ENCODE data around the gene RBMS3.
"Not testable (repeated sequence)": the region's sequence is repeated elsewhere in the genome, so short reads cannot be mapped to it uniquely, and the experiment has no call there.

Gene RBMS3

DNA sequence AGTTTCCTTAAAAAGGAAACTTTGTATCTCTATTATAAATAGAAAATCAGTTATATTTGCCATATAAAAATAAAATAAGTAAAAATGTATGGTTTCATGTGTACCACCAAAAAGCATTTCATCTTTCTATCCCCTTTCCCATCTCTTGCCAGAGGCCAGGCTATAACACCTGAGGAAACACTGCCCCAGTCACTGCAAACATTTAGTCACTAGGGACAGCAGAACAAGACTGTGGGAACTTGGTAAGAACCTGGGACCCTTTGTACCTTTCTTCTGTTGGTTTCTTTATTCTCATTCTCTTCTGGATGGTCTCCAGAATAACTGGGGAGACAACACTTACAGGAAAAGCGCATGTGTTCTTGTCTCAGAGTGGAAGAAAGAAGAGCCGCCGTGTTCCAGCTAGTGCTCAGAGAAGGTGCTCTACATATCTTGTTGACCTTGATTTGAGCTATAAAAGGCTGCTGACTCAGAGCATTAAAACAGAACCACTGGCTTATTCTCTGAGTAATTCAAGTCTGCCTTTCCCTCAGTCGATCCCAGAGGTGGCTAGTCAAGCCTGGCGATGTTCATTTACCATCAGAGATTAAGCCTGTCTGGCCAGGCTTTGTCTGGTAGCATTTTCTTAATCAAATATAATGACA, 361.6 kb downstream of the RBMS3 start:
- DNase-seq: no peak

DNA sequence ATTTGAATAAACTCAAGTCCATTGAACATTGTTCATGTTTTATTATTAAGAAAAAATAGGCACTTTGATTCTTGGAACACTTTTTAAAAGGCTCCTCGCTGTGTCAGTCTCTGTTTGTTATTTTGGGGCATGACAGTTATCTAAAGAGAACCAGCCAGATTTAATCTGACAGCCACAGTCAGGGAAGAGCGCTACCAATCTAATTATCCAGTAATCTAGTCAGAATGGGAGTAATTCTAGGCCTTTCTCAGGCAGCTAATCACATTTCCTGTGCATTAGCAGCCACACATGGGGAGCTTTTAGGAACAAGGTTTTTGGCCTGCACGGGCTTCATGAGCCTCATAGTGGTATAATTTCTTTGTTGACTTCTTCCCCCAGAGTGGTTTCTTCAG, 362.2 kb downstream of the RBMS3 start:
- DNase-seq: no peak

DNA sequence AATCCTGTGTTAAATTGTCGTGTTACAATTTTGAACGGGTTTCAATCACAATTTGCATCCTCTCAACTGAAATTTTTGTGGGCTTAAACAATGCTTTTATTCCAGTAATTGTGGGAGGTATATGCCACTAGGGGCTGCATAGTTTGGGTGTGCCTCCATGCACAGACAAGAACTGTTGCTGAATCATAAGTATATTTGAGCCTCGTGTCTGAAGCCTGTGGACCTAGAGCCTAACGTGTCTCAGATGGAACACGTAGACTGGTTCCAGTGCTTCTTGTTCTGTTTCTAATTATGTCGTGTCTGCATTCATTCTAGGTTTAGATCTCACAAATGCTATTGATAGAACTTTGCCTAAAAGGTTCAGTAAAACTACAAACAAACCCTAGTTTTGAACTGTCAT, 363.4 kb downstream of the RBMS3 start:
- DNase-seq: no peak

DNA sequence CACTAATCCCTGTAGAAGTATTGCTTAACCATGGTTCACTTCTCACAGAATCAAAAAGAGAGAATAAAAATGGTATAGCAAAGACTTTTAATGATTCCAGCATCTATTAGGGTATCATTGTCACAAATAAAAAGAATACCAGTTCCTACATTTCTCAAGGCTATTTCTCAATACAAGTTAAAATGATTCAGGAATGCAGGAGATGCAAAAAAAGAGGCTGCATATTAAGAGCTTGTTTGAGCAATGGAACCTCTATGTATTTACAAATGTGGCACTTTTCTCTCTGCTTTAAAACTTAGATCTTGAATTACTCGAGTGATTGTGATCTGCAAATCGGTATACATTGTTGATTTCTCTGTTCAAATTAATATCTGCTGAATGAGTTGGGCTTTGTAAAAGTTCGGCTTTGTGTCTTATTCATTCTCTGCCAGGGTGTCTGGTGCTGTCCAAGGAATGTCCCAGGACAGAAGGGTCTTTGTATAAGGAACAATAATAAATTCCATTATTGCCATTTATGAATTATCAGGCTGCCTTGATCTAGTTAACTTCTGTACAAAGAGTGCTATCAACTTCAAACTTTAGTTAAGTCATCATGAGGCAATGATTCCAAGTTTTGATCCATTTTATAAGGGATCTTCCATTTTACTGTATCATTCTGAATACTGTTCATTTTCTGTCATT, 364.2 kb downstream of the RBMS3 start:
- DNase-seq: no peak

DNA sequence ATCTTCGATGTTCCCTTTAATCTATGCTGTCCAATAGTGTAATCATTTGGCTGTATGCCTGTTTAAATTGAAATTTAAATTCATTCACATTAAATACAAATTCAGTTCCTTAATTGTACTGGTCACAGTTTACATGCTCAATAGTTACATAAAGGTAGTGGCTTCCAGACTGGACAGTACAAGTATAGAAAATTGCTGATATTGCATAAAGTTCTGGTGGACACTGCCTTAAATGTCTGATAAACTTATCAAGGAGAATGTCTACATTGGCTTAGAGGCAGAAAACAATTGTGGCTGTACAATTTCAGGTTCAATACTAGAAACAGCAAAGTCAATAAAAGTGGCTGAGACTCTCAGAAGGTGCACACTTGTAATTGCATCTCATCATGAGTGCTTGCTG, 365.2 kb downstream of the RBMS3 start:
- DNase-seq: no peak

DNA sequence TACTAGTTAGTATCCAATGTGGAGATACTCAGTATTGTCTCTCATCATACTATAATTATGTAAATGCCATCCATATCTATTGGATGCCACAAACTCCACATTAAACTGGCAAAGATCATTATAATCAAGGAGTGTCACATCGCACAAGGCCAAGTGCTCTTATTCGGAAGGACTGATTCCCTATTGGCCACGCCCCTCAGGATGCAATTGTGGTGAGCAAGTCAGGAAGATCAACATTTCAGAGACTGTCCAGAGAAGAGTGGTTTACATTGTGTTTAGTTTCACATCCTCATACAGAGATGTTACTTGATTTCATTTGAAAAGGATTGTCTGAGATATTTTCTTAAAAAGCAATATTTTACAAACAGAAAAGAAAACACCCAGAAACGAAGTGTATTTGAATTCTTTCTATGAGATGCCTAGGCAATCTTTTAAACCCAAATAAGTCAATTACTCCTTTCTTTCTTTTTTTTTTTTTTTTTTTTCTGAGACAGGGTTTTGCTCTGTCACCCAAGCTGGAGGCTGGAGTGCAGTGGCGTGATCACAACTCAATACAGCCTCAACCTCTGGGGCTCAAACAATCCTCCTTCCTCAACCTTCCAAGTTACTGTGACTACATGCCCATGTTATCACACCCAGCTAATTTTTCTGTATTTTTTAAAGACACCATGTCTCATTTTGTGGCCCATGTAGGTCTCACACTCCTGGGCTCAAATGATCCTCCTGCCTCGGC, 369.1 kb downstream of the RBMS3 start:
- DNase-seq: no peak

DNA sequence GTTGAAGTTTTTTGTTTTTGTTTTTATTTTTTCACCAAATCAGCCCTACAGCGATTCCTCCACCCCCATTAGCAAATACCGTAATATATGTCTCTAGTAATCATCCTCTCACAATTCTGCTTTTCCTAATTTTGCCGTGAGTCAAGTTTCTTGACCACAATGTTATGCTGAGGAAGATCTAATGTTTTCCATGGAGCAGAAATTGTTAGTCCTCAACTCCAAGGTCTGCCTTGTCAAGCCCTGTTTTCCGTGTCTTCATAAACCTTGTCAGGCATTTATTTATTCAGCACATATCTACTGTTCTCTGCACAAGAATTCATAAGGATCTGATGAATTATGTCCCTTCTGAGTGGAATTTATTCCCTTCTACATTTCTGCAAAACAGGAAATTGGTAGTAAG, 372.8 kb downstream of the RBMS3 start:
- no peak for DNase-seq

DNA sequence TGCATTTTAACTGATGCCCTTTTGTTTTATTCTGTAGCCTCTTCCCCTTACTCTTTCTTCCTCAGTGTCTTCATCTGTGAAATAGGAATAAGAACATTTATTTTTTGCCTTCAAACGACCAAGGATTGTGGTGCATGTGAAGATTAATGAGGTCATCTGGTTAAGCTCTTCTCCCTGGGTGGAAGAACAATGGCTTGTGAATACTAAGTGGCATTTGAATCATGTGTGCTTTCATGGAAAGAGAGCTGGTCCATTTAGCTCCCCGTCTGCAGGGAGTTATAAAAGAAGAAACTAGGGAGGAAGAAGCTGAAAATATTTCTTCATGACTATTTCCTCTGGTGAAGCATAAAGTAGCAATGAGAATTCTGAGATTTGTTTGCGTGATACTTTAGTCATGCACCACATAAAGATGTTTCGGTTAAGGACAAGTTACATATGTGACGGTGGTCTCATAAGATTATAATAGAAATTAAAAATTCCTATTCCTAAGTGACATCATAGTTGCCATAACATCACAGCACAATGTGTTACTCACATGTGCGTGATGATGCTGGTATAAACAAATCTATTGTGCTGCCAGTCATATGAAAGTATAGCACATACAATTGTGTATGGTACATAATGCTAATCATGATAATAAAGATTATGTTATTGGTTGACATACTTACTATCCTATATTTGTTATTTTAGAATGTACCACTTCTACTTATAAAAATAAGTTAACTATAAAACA, 374.3 kb downstream of the RBMS3 start:
- no peak for DNase-seq

DNA sequence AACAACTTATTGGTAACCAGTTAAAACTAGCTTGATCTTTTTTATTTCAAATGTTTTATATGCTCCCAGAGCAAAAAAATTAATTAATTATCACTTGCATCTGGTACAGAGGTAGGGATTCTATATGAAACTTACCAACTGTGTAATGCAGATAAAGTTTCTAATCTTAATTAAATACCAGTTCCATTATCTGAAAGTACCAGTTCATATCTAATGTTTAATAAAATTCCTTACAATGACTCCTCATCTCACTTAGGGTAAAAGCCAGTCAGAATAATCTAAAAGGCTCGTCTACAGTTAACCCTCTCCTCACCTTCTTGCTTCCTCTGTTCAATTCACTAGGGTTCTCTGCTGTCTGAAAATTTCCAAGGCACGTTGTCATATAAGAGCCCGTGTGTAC, 384.8 kb downstream of the RBMS3 start:
- no peak for DNase-seq

DNA sequence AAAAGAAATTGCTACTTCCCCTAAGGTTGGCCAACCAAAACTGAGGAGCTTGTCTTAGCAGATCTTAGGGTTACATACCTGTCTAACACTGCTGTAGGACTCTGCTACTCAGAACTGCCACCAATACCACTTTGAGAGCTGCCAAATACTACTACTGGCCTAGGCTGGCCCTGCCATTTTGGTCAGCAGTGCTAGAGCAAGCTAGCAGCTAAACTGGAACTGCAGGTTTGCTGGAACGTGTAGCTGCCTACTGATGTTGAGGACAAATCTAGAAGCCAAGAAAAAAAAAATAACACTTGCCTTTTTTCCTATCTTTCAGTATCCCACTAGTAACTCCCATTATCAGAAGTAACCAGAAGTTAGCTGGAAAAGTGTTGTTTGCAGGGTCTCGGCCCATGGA, 387.4 kb downstream of the RBMS3 start:
- DNase-seq: no peak

DNA sequence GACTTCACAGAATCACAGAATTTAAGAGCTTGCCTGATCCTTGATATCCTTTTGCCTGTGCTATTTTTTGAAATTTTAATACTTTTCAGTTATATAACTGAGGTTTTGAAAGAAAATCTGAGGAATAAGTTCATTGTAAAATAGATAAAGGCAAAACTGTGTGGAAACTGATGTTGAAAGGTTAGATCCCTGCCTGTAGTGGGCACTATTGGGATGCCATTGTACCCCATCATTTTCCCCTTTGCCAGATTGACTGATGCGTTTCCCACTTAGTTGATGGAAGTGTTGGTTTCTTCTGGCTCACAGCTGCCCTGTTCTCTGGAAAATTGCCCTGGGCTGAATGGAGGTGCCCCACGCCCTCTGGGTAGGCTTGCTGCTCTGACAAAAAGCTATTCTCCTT, 387.9 kb downstream of the RBMS3 start:
- DNase-seq: no peak

DNA sequence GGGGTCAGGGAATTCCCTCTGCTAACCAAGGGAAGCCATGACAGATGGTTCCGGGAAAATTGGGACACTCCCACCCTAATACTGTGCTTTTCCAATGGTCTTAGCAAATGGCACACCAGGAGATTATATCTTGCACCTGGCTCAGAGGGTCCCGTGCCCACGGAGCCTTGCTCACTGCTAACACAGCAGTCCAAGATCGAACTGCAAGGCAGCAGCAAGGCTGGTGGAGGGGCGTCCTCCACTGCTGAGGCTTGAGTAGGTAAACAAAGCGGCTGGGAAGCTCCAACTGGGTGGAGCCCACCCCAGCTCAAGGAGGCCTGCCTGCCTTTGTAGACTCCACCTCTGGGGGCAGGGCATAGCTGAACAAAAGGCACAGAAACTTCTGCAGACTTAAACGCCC, 389.6 kb downstream of the RBMS3 start:
- not testable (repeated sequence) for DNase-seq

DNA sequence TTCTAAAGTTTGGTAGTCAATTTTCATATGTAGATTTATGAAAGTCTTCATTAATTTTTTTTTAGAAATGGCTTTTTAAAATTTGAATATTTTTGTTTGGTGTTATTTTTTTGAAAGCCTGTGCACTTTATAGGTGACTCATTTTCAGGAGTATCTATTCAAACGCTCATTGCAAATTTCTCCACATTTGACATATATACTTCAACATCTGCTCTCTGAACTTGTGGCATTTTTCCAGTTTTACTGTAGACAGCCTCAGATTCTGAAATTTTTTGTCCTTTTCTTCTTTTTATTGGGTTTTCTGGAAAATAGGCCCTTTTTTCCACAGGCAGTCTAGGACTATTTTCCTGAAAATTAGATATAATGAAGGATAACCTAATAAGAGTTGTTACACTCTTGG, 396.6 kb downstream of the RBMS3 start:
- no peak for DNase-seq

DNA sequence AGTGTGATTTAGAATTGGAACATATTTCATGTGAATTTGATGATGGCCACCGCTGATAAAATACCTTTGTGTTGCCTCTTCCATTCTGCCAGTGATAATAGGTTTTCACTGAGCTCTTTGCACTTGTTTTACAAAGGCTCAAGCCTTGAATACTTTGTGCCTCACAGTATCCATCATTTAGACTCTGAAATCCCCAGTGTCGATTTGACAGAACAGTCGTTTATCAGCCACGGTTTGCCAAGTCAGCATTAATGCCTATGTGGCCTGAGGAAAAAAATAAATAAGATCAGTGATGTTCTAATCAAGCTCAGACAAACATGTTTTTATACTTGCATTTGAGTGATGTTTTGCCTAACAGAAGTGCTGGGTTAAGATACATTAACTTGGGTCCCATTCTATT, 399.1 kb downstream of the RBMS3 start:
- DNase-seq: no peak

DNA sequence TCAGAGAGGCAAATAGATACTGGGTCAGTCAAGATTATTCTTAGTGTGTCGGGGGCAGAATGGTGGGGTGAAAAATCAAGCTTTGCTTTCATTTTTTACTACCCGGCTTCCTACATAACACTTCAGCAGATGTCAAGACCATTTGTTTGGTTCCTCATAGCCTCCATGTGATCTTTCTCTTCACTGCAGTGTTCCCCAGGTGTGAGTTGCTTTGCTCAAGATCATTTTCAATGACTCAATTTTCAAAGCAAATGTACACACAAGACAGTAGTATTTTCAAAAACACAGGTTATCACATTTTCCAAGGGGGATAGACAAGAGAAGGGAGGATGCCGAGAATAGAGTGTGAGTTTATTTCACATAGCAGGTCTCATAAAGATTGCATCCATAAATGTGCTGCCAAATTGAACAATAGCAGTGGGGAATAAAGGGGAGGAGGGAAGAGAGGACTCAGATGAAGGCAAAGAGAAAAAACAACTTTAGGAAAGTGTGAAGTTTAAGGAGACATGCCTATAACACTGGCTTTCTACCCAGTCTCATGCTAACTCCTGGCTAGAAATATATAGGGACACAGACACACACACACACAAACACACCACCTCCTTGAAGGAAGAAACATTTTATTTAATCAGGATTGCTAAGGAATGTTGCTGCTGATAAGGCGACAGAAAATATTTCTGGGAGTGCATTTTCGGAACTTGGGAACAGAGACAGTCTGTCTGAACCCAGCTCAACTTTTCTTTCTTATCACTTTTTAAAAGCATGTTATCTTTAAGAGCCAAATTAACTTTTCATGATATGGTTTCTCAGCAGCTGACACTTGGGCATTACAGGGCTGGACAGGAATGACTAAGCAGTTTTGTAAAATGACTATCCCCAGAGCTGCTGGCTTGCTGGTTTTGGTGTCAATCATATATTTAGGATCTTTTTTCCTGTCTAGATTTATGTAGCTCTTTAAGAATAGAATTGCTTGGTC, 402.4 kb downstream of the RBMS3 start:
- no peak for DNase-seq

DNA sequence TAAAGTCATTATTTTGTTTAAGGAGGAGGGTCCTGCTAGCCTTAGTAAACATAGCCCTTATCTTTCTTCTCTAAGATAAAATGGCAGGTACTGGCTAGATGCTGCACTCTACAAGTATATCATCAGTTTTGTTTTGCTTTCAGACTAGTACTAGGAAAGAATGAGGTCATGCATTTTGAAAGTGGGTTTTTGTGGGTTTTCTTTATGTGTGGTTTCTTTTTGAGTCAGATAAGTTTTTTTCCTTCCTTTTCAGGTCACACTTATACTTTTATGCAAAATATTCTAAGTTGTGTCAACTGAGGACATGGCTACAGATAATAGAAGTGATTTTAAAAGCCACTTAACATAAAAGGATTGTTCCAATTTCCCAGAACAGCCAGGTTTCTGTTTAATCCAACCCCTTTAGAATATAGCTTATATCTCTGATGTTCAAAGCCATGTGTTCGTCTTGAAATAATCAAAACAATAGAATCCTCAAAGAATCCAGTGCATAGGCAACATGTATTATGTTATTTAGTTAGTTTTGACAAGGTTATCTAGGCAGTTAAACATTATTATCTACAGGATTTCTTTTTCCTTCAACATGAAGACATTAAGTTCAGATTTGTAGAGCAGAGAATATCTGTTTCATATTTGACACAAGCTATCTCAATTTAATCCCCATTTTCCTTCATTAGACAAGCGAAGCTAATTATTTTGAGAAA, 406.2 kb downstream of the RBMS3 start:
- DNase-seq: no peak

DNA sequence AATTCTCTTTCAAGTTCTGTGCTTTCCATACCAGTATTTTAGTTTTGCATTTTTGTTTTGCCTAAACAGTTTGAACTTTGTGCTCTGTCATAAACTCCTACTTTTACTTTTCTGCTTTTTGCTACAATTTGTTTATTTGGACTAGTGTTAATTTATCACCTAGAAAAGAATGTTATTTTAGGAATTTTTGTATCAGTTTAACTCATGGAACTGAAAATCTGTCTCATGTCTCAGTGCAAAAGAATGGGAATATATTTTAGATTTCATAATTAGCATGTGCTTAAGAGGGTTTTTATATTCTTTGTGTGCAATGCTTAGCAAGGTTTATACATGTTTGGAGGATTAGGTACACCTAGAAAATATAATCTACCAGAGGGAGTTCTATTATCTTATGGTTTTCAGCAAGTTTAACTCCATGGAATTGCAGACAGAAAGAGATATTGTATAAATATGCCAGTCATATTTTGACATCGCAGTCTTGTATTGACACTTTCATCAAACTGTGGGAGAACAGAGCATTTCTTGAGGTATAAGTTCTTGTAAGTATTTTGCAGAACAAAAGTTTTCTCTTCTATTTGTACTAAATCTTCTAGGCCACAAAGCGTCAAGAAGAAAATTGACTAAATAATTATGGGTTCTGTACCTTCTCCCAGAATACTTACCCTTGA, 409.9 kb downstream of the RBMS3 start:
- DNase-seq: no peak

DNA sequence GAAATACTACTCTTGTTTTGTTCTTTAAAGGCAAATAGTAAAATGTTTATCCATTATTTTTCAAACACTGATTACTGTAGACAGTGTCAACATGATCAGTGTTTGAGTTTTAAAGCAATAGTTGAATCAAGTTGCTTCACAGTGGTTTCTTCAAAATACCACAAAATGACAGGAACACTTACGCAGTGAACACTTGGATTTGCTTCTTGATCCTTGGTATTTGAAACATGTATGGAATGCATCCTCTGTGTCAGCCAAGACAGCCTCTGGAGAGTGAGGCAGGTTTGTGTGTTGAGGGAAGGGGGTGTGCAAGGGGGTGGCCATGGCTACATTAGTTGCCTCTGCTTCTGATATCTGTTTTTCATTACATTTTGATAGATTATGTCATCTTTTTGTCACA, 413.0 kb downstream of the RBMS3 start:
- no peak for DNase-seq

DNA sequence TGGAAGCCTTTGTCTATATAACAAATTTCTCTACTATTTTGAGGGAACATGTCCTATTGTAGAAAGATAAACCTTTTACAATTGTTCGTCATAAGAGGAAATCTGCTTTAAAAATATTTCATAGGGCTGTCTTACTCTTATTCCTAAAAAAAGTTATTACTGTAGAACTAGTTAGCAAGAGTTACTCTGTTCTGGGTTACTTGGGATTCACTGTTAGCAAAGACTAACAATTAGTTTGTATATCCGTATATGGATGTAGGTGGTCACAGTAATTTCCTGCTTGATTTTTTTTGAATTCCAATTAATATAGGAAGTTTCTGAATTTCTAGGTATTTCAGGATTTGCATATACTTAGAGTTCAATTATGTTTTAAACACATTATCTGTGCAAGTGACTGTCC, 413.5 kb downstream of the RBMS3 start:
- DNase-seq: no peak

DNA sequence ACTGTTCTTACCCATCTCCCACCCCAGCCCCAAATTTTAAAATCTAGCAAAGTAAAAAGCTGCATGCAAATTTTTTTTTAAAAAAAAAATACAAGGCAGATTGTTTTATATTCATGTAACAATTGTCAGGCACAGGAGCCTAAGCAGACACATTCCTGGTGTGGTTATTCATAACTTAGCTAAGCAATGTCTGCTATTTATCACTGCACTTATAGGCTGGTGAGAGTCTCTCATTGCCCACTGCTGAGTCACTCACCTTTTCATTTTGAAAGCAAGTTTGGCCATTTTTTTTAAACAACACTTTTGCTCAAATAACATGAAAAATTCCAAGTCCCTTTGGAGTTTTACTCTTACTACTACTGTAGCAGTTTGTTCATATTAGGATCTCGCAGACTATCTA, 413.9 kb downstream of the RBMS3 start:
- no peak for DNase-seq

DNA sequence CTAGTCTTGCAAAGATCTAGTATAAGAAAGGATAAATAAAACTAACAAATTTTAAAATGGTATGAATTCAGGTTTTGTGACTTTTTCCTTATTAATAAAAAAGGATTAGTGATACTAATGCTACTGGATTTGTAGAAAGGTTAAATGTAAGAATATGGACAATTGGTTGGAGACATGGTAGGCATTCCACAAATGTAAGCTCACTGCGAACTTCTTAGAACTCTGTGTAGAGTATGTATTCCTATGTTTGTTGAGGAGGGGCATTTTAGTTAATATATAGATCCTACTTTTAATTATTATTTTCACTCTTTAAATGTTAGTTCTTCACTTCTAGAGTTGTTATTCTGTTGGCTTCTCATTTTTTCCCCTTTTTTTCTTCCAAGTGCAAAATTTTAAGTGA, 414.3 kb downstream of the RBMS3 start:
- DNase-seq: no peak
